ENCODE results near the gene CALB2. TPM values are rescaled to one million over a fixed set of nuclear protein-coding genes. Genes with fewer than 3 reads are reported as not detected.
A peak's percentile ranks its signal among the peaks of the same experiment; 100 is the strongest.
"Not testable (repeated sequence)": the region's sequence is repeated elsewhere in the genome, so short reads cannot be mapped to it uniquely, and the experiment has no call there.

CALB2 gene
- total RNA-seq, 2 experiments from 2014 or later = not detected

- CTCF ChIA-PET = interaction anchor here (1.3 to 1.8 kb wide), 3 partner anchors 10 to 48 kb away, joined by 3 to 6 read pairs (median 4); no protein-coding TSS in a partner anchor
- H3K9me3 Mint-ChIP-seq (ENCODE audit: low read depth); H3K27ac Mint-ChIP-seq; ATAC-seq; H3K36me3 Mint-ChIP-seq; H3K4me3 Mint-ChIP-seq; H3K4me1 Mint-ChIP-seq; DNase-seq: not testable (repeated sequence)
- H3K27me3 Mint-ChIP-seq = peaks cover 24% of the 10 kb centered on the region
These were observed 1.6 kb upstream of the CALB2 start for GRCh38 chr16:71356936-71357335.

GRCh38 chr16:71357681-71358080 lies 842 bp upstream of the CALB2 start:
- no peaks in the 10 kb centered on the region for H3K9me3 Mint-ChIP-seq (ENCODE audit: low read depth)
- no peak for ATAC-seq
- CTCF ChIA-PET = interaction anchor here (1.3 to 2.0 kb wide), 5 partner anchors 10 to 49 kb away, joined by 3 to 6 read pairs (median 6); no protein-coding TSS in a partner anchor
- H3K27me3 Mint-ChIP-seq = peaks cover 24% of the 10 kb centered on the region
- no peak overlapping the region for H3K27ac Mint-ChIP-seq
- H3K4me1 Mint-ChIP-seq = peaks cover 2% of the 10 kb centered on the region
- no peak for DNase-seq
- H3K4me3 Mint-ChIP-seq = no peak overlapping the region
- no peaks in the 10 kb centered on the region for H3K36me3 Mint-ChIP-seq

- Mint-ChIP-seq H3K4me3 (no peak overlapping the region), H3K27me3 (peaks cover 22% of the 10 kb centered on the region), H3K36me3 (no peaks in the 10 kb centered on the region), H3K9me3 (ENCODE audit: low read depth) (no peaks in the 10 kb centered on the region), H3K4me1 (peaks cover 2% of the 10 kb centered on the region), H3K27ac (no peak overlapping the region)
- no peak for ATAC-seq
- DNase-seq = no peak
- CTCF ChIA-PET = interaction anchor here (1.3 to 2.0 kb wide), 2 partner anchors 15 to 75 kb away, joined by 5 to 6 read pairs; no protein-coding TSS in a partner anchor
These were observed 908 bp downstream of the CALB2 start for GRCh38 chr16:71359431-71359830.

GRCh38 chr16:71360378-71360777 lies 1.9 kb downstream of the CALB2 start:
- H3K36me3 Mint-ChIP-seq = no peaks in the 10 kb centered on the region
- CTCF ChIA-PET = interaction anchor here (0.8 kb wide), 1 partner anchor 51 kb away, joined by 6 read pairs; no protein-coding TSS in a partner anchor
- H3K9me3 Mint-ChIP-seq (ENCODE audit: low read depth) = no peaks in the 10 kb centered on the region
- DNase-seq = no peak
- peaks cover 2% of the 10 kb centered on the region for H3K4me1 Mint-ChIP-seq
- peaks cover 25% of the 10 kb centered on the region for H3K27me3 Mint-ChIP-seq
- no peak overlapping the region for H3K27ac Mint-ChIP-seq
- H3K4me3 Mint-ChIP-seq = no peak overlapping the region
- ATAC-seq = no peak

- DNase-seq (no peak), ATAC-seq (no peak)
- Mint-ChIP-seq H3K9me3 (ENCODE audit: low read depth) (no peaks in the 10 kb centered on the region), H3K27me3 (peaks cover 20% of the 10 kb centered on the region), H3K36me3 (no peaks in the 10 kb centered on the region), H3K4me1 (no peaks in the 10 kb centered on the region), H3K27ac (no peak overlapping the region), H3K4me3 (no peak overlapping the region)
- CTCF ChIA-PET = interaction anchor here (1.6 kb wide), 1 partner anchor 10 kb away, joined by 5 read pairs; no protein-coding TSS in a partner anchor
These were observed 5.7 kb downstream of the CALB2 start for GRCh38 chr16:71364133-71364681.

GRCh38 chr16:71365021-71365420 lies 6.5 kb downstream of the CALB2 start:
- H3K4me1 Mint-ChIP-seq = peaks cover 2% of the 10 kb centered on the region
- no peaks in the 10 kb centered on the region for H3K36me3 Mint-ChIP-seq
- H3K27ac Mint-ChIP-seq = no peak overlapping the region
- CTCF ChIA-PET = interaction anchor here (0.9 to 1.6 kb wide), 2 partner anchors 10 to 135 kb away, joined by 3 to 5 read pairs; no protein-coding TSS in a partner anchor
- ATAC-seq (no peak), DNase-seq (no peak)
- H3K9me3 Mint-ChIP-seq (ENCODE audit: low read depth) = no peaks in the 10 kb centered on the region
- H3K27me3 Mint-ChIP-seq = peaks cover 20% of the 10 kb centered on the region
- no peak overlapping the region for H3K4me3 Mint-ChIP-seq

- Mint-ChIP-seq H3K36me3 (no peaks in the 10 kb centered on the region), H3K9me3 (ENCODE audit: low read depth) (no peaks in the 10 kb centered on the region), H3K27me3 (peaks cover 8% of the 10 kb centered on the region), H3K27ac (no peak overlapping the region), H3K4me3 (no peak overlapping the region), H3K4me1 (peaks cover 11% of the 10 kb centered on the region)
- DNase-seq (peak; percentile 59), ATAC-seq (peak; percentile 71)
- CTCF ChIA-PET = interaction anchor here (0.6 to 1.8 kb wide), 2 partner anchors 9 to 865 kb away, joined by 3 to 6 read pairs; partner anchors contain the start of gene CALB2
These were observed 8.9 kb downstream of the CALB2 start for GRCh38 chr16:71367241-71367976.

GRCh38 chr16:71368958-71369357 lies 10.4 kb downstream of the CALB2 start:
- ATAC-seq (no peak), DNase-seq (no peak)
- Mint-ChIP-seq H3K27ac (no peak overlapping the region), H3K4me1 (peaks cover 11% of the 10 kb centered on the region), H3K9me3 (ENCODE audit: low read depth) (no peaks in the 10 kb centered on the region), H3K27me3 (peaks cover 8% of the 10 kb centered on the region), H3K36me3 (no peaks in the 10 kb centered on the region), H3K4me3 (no peak overlapping the region)
- CTCF ChIA-PET = no interaction called here

- H3K27ac Mint-ChIP-seq = no peak overlapping the region
- DNase-seq (no peak), ATAC-seq (no peak)
- H3K4me3 Mint-ChIP-seq = no peak overlapping the region
- CTCF ChIA-PET = interaction anchor here (1.0 kb wide), 1 partner anchor 12 kb away, joined by 4 read pairs; no protein-coding TSS in a partner anchor
- H3K27me3 Mint-ChIP-seq = peaks cover 11% of the 10 kb centered on the region
- peaks cover 11% of the 10 kb centered on the region for H3K4me1 Mint-ChIP-seq
- no peaks in the 10 kb centered on the region for H3K9me3 Mint-ChIP-seq (ENCODE audit: low read depth)
- no peaks in the 10 kb centered on the region for H3K36me3 Mint-ChIP-seq
These were observed 11.0 kb downstream of the CALB2 start for GRCh38 chr16:71369494-71369893.

GRCh38 chr16:71371237-71371636 lies 12.7 kb downstream of the CALB2 start:
- DNase-seq (no peak), ATAC-seq (no peak)
- CTCF ChIA-PET = no interaction called here
- Mint-ChIP-seq H3K4me1 (peaks cover 11% of the 10 kb centered on the region), H3K9me3 (ENCODE audit: low read depth) (no peaks in the 10 kb centered on the region), H3K4me3 (no peak overlapping the region), H3K27ac (no peak overlapping the region), H3K27me3 (peaks cover 11% of the 10 kb centered on the region), H3K36me3 (no peaks in the 10 kb centered on the region)

- Mint-ChIP-seq H3K27me3 (peaks cover 11% of the 10 kb centered on the region), H3K36me3 (no peaks in the 10 kb centered on the region), H3K4me1 (peaks cover 11% of the 10 kb centered on the region), H3K9me3 (ENCODE audit: low read depth) (no peaks in the 10 kb centered on the region), H3K4me3 (no peak overlapping the region), H3K27ac (no peak overlapping the region)
- ATAC-seq (no peak), DNase-seq (no peak)
- CTCF ChIA-PET = interaction anchor here (2.2 kb wide), 1 partner anchor 61 kb away, joined by 5 read pairs; no protein-coding TSS in a partner anchor
These were observed 14.6 kb downstream of the CALB2 start for GRCh38 chr16:71373073-71373472.

- H3K27me3 Mint-ChIP-seq = peaks cover 8% of the 10 kb centered on the region
- CTCF ChIA-PET = no interaction called here
- ATAC-seq (no peak), DNase-seq (no peak)
- no peak overlapping the region for H3K27ac Mint-ChIP-seq
- no peak overlapping the region for H3K4me3 Mint-ChIP-seq
- H3K9me3 Mint-ChIP-seq (ENCODE audit: low read depth) = no peaks in the 10 kb centered on the region
- no peaks in the 10 kb centered on the region for H3K36me3 Mint-ChIP-seq
- H3K4me1 Mint-ChIP-seq = no peaks in the 10 kb centered on the region
These were observed 18.1 kb downstream of the CALB2 start for GRCh38 chr16:71376465-71377157.

GRCh38 chr16:71379711-71380110 lies 21.2 kb downstream of the CALB2 start:
- DNase-seq (no peak), ATAC-seq (no peak)
- H3K36me3 Mint-ChIP-seq = no peaks in the 10 kb centered on the region
- H3K27ac Mint-ChIP-seq = no peak overlapping the region
- H3K4me3 Mint-ChIP-seq = no peak overlapping the region
- no peaks in the 10 kb centered on the region for H3K4me1 Mint-ChIP-seq
- H3K9me3 Mint-ChIP-seq (ENCODE audit: low read depth) = no peaks in the 10 kb centered on the region
- CTCF ChIA-PET = interaction anchor here (1.6 kb wide), 1 partner anchor 33 kb away, joined by 3 read pairs; no protein-coding TSS in a partner anchor
- H3K27me3 Mint-ChIP-seq = peaks cover 1% of the 10 kb centered on the region
